Common myeloid progenitor, CD34-positive (primary cell): ENCODE data around the gene WIPI1.

Source experiments
- CTCF ChIA-PET: fragments of 350-600 bp; sonication (Branson Sonifier 250); formaldehyde crosslinking; loops from one replicate; lab custom pipeline; 2021; ENCODE audit warnings: antibody characterized with exemption; lab: Charles Lee
- POLR2A ChIA-PET: fragments of 350-600 bp; sonication (Branson Sonifier 250); formaldehyde crosslinking; loops from one replicate; lab custom pipeline; 2021; ENCODE audit warnings: antibody characterized with exemption; lab: Charles Lee
- DNase-seq, 3 donors: peaks; one replicate each; pipeline versions ENCODE4 v3.0.0 to v3.0.0-alpha.2; 2013
- H3K27ac ChIP-seq, 2 experiments: 1 replicate in 1 of 2; 2 replicates in 1 of 2; pipeline ENCODE4 v1.7.0; 2013; ENCODE audit warnings: inconsistent platforms in 2 of 2, low read length in 2 of 2, mild to moderate bottlenecking in 2 of 2, low read depth in 1 of 2, moderate library complexity in 1 of 2; ENCODE audit not compliant: severe bottlenecking in 2 of 2, insufficient read depth in 1 of 2, poor library complexity in 1 of 2
- H3K27me3 ChIP-seq, 5 experiments: replicated peaks in 2 of 5; 1 replicate in 3 of 5; 2 replicates in 2 of 5; pipeline versions ENCODE4 v1.6.1 to v1.7.0; 2013; ENCODE audit warnings: low read length in 4 of 5, mild to moderate bottlenecking in 2 of 5, moderate library complexity in 2 of 5, inconsistent platforms in 1 of 5; ENCODE audit not compliant: insufficient read depth in 5 of 5, control insufficient read depth in 4 of 5
- H3K36me3 ChIP-seq, 4 experiments: 1 replicate in 2 of 4; 2 replicates in 2 of 4; pipeline versions ENCODE4 v1.6.1 to v1.7.0; 2013; ENCODE audit warnings: low read length in 3 of 4, control low read depth in 1 of 4, mild to moderate bottlenecking in 1 of 4; ENCODE audit not compliant: control insufficient read depth in 4 of 4, insufficient read depth in 4 of 4
- H3K4me1 ChIP-seq, 4 experiments: 1 replicate in 3 of 4; 2 replicates in 1 of 4; pipeline versions ENCODE4 v1.6.1 to v1.7.1; 2013; ENCODE audit warnings: low read length in 3 of 4, mild to moderate bottlenecking in 3 of 4, control low read depth in 1 of 4, inconsistent platforms in 1 of 4, moderate library complexity in 1 of 4; ENCODE audit not compliant: control insufficient read depth in 4 of 4, insufficient read depth in 4 of 4; ENCODE audit errors: control extremely low read depth in 1 of 4
- H3K4me3 ChIP-seq, 7 experiments: 1 replicate in 4 of 7; 2 replicates in 3 of 7; pipeline versions ENCODE4 v1.5.1 to v1.7.0; 2013; ENCODE audit warnings: mild to moderate bottlenecking in 7 of 7, low read length in 6 of 7, moderate library complexity in 6 of 7, inconsistent platforms in 2 of 7, low read depth in 2 of 7, control low read depth in 1 of 7; ENCODE audit not compliant: insufficient read depth in 4 of 7, control insufficient read depth in 1 of 7; ENCODE audit errors: extremely low read depth in 1 of 7
- H3K9me3 ChIP-seq, 5 experiments: 1 replicate in 4 of 5; 2 replicates in 1 of 5; pipeline versions ENCODE4 v1.6.1 to v1.7.1; 2013; ENCODE audit warnings: low read length in 4 of 5, mild to moderate bottlenecking in 2 of 5, inconsistent platforms in 1 of 5, low read depth in 1 of 5, moderate library complexity in 1 of 5; ENCODE audit not compliant: control insufficient read depth in 4 of 5, insufficient read depth in 2 of 5; ENCODE audit errors: control extremely low read depth in 1 of 5
- WGBS: methylation state at CpG from one replicate; pipeline ENCODE4 v1.1.5; 2013; ENCODE audit not compliant: insufficient coverage; 5-methylcytosine and 5-hydroxymethylcytosine counted together

Gene WIPI1

DNA sequence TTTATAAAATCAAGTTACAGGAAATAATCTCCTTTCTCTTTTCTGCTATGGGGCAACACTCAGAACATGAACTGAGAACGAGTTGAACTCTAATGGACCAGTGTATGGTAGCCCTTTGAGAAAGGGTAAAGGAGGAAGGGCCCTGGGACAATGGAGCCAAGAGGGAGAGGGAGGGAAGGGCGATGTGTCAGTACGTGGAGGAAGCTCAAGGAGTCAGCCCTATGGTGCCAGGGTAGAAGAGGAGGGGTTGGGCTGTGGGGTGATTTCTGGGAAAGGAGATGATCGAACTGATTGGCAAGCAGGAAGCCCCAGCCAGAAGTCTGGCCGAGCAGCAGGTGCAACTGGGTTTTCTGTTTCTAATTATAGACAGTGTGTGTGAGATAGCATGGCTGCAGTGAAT, 4.3 kb upstream of the WIPI1 start:
- POLR2A ChIA-PET: interaction anchor here (0.9 kb wide), 1 partner anchor 22 kb away, joined by 3 read pairs; no protein-coding TSS in a partner anchor
- Histone ChIP-seq H3K27ac (no peak overlapping the region), H3K4me1 (peaks cover 22 to 47% (median 38%) of the 10 kb centered on the region in 4 experiments), H3K27me3 (no peaks in the 10 kb centered on the region), H3K9me3 (no peaks in the 10 kb centered on the region), H3K4me3 (peak overlapping the region in 2 of 7 experiments; percentile 3 to 33), H3K36me3 (no peaks in the 10 kb centered on the region)
- CTCF ChIA-PET: interaction anchor here (1.1 to 2.3 kb wide), 8 partner anchors 16 to 405 kb away, joined by 3 to 13 read pairs (median 5); no protein-coding TSS in a partner anchor
- 3% methylated on average over 5 of the region's 5 CpGs for WGBS
- DNase-seq: peak in 2 of 3 donors; percentile 15 to 22

DNA sequence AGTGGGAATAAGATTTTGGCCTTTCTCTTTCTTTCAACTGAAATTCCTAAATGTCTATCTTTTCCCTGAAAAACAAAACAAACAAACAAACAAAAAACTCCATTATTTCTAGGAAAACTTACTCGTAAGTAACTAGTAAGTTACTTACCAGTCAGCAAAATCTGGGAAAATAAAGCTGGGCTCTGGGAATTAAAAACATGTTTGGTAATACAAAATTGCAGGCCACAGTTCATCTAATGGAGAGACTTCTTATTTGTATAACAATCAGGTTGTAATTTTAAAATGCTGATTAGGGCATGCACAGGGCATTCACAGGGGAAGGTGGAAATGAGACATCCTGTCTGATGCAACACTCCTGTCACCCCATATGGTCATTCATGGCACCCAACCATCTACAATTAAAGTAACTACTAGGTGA, 3.8 kb upstream of the WIPI1 start:
- H3K4me3 ChIP-seq: peak overlapping the region in 1 of 7 experiments; percentile 33
- H3K27me3 ChIP-seq: no peaks in the 10 kb centered on the region
- H3K4me1 ChIP-seq: peaks cover 22 to 52% (median 43%) of the 10 kb centered on the region in 4 experiments
- H3K27ac ChIP-seq: no peak overlapping the region
- no peaks in the 10 kb centered on the region for H3K9me3 ChIP-seq
- no peak for DNase-seq
- POLR2A ChIA-PET: no interaction called here
- 100% methylated on average over 1 of the region's 1 CpG for WGBS
- no peaks in the 10 kb centered on the region for H3K36me3 ChIP-seq
- CTCF ChIA-PET: interaction anchor here (1.0 to 2.3 kb wide), 6 partner anchors 20 to 462 kb away, joined by 3 to 13 read pairs (median 4); no protein-coding TSS in a partner anchor

DNA sequence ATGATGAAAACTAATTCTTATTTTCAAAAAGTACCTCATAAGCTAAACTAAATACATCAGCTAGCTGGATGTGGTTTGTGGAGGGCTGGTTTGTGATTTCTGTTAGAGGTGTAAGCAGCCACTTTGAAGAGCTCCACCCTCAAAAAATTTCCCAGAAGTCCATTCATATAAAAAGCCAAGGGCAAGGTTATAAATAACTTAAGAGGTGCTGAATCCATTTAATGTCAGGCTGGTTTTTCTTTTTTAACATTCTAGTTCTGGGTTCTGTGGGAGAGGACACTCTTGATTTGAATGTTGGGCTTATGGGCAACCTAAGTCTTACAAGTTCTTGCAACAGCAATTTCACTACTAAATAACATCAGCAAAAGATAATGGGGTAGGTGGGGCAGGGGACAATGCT, 3.4 kb upstream of the WIPI1 start:
- Histone ChIP-seq H3K27ac (no peak overlapping the region), H3K4me1 (peaks cover 22 to 56% (median 44%) of the 10 kb centered on the region in 4 experiments), H3K36me3 (no peaks in the 10 kb centered on the region), H3K9me3 (no peaks in the 10 kb centered on the region), H3K4me3 (no peak overlapping the region), H3K27me3 (no peaks in the 10 kb centered on the region)
- no peak for DNase-seq
- ChIA-PET POLR2A (no interaction called here), CTCF (interaction anchor here (0.7 to 2.2 kb wide), 7 partner anchors 18 to 462 kb away, joined by 3 to 5 read pairs (median 3); no protein-coding TSS in a partner anchor)

GRCh38 chr17:68460146-68460545, 2.9 kb upstream of the WIPI1 start:
- H3K27me3 ChIP-seq: no peaks in the 10 kb centered on the region
- no peak for DNase-seq
- no peak overlapping the region for H3K27ac ChIP-seq
- no peaks in the 10 kb centered on the region for H3K36me3 ChIP-seq
- H3K9me3 ChIP-seq: no peaks in the 10 kb centered on the region
- H3K4me3 ChIP-seq: no peak overlapping the region
- H3K4me1 ChIP-seq: peaks cover 22 to 62% (median 44%) of the 10 kb centered on the region in 4 experiments
- CTCF ChIA-PET: interaction anchor here (0.7 to 1.7 kb wide), 9 partner anchors 9 to 496 kb away, joined by 3 to 5 read pairs (median 3); no protein-coding TSS in a partner anchor
- POLR2A ChIA-PET: no interaction called here
- 75% methylated on average over 1 of the region's 2 CpGs for WGBS

DNA sequence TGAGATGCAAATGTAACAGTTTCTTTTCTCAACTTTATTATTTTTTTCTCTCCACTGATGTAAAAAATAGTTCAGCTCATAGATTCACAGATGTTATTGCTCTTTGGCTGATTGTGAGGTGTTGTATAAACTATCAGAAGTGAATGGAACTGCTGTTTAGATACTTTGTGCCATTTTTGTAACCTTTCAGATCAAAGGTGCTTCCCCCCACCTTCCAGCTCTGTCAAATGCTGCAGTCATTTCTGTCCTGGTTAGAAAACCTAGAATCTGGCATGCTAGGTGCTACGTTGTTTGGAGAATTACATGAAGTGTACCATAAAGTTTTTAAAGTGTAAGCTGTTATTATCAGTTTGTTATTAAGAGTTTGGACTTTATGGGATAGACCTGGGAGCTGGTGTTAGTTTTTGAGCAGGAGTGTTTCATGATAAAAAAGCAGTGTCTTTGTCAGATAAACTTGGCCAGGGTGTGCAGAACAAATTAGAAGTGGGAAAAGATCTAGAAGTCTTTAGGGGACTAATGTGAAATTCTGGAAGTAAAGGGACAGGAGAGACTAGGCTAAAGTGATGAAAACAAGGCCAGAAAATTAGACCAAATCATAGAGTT, 1.8 kb upstream of the WIPI1 start:
- Histone ChIP-seq H3K27me3 (no peaks in the 10 kb centered on the region), H3K4me1 (peaks cover 22 to 62% (median 44%) of the 10 kb centered on the region in 4 experiments), H3K27ac (no peak overlapping the region), H3K36me3 (no peaks in the 10 kb centered on the region), H3K9me3 (no peaks in the 10 kb centered on the region), H3K4me3 (no peak overlapping the region)
- POLR2A ChIA-PET: interaction anchor here (0.6 kb wide), 1 partner anchor 93 kb away, joined by 3 read pairs; no protein-coding TSS in a partner anchor
- no CpG with 5 or more reads among the region's 1 CpG for WGBS
- no peak for DNase-seq
- CTCF ChIA-PET: interaction anchor here (0.7 to 2.7 kb wide), 13 partner anchors 10 to 495 kb away, joined by 3 to 12 read pairs (median 5); no protein-coding TSS in a partner anchor

DNA sequence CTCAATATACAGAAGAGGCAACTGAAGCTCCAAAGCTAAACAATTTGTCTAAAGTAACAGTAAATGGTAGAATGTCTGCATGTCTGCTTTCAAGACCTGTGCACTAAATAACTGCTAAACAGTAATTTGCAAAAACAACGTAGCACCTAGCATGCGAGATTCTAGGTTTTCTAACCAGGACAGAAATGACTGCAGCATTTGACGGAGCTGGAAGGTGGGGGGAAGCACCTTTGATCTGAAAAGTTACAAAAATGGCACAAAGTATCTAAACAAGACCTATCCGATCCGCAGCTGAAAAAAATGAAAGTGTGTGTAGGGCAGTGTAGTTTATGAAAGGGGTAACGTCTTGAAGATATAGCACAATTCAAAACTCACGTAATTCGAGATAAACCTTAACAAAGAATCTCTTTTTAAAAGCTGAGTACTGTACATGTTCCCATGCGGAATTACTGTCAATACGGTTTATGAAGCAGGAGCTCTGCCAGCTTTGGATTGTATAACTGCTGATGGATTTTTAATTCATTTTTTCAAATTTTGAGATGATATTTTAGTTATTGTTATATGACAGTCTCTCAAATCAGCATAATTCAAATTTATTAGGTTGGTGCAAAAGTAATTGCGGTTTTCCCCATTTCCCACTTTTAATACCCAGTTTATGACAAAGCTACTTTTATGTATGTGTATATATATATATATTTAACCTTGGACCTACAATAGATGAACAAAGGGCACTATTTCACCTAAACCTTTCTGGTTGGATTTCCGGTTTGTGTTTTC, 1.2 kb upstream of the WIPI1 start:
- POLR2A ChIA-PET: interaction anchor here (0.6 to 2.2 kb wide), 5 partner anchors 18 to 720 kb away, joined by 3 to 12 read pairs (median 5); no protein-coding TSS in a partner anchor
- no peak for DNase-seq
- CTCF ChIA-PET: interaction anchor here (0.7 to 2.7 kb wide), 11 partner anchors 13 to 323 kb away, joined by 3 to 12 read pairs (median 6); no protein-coding TSS in a partner anchor

More for the DNA sequence above, 1.2 kb upstream of the WIPI1 start:
- Histone ChIP-seq H3K4me3 (peak overlapping the region; percentile 43 to 83 (median 71)), H3K36me3 (no peaks in the 10 kb centered on the region), H3K27ac (no peak overlapping the region), H3K9me3 (no peaks in the 10 kb centered on the region), H3K27me3 (no peaks in the 10 kb centered on the region), H3K4me1 (peaks cover 22 to 62% (median 43%) of the 10 kb centered on the region in 4 experiments)
- WGBS: 75% methylated on average over 6 of the region's 12 CpGs
